K562 (cell line): Measurements from ENCODE around the gene OTOG. TPM values are rescaled to one million over a fixed set of nuclear protein-coding genes. Genes with fewer than 3 reads are reported as not detected.

Source experiments
- ATAC-seq: fragments of 200-7000 bp; cut with Tn5 transposase; 3 replicates; pipeline ENCODE4 v1.9.1; 2020; ENCODE audit warnings: moderate library complexity
- BruUV-seq: library from RNA; stranded (reverse); fragments of 400-500 nt; replicated peaks from 2 replicates; lab custom pipeline; 2021; lab: Mats Ljungman, UMichigan
- CTCF ChIA-PET: fragments of 300-600 bp; formaldehyde crosslinking; extraction: SDS; loops from one replicate; lab custom pipeline; 2021; ENCODE audit warnings: low intra/inter-chr PET ratio; lab: Yijun Ruan, JAX
- POLR2A ChIA-PET: fragments of 300-600, 350-650 bp; sonication (Branson Sonifier 250); formaldehyde crosslinking; extraction: SDS; loops from one replicate; lab custom pipeline; 2021; ENCODE audit warnings: antibody characterized with exemption, inconsistent platforms; lab: Yijun Ruan, JAX
- DNase-seq, 4 experiments: peaks; one replicate each; pipeline versions ENCODE4 v3.0.0 to v3.0.0-alpha.2; 2011 to 2018; ENCODE audit warnings: low spot score in 3 of 4, mixed read lengths in 3 of 4; ENCODE audit errors: extremely low read depth in 1 of 4
- FAIRE-seq: peaks from 2 replicates; lab custom pipeline; 2011; peaks lifted over from hg19 to GRCh38; lab: Jason Lieb, UNC
- H2AFZ ChIP-seq: 2 replicates; pipeline ENCODE4 v1.6.0; 2011; ENCODE audit warnings: low read depth, low read length, control low read depth, inconsistent platforms
- H3K27ac ChIP-seq: fragments of 200-600 bp; 3 replicates; pipeline ENCODE4 v1.8.0; 2011; ENCODE audit warnings: low read depth, mild to moderate bottlenecking, control low read depth, inconsistent platforms, low read length, moderate library complexity, mixed read lengths; ENCODE audit errors: extremely low read depth
- H3K27me3 ChIP-seq, 2 experiments: fragments of 300-600 bp in 1 of 2; 2 replicates in 1 of 2; 3 replicates in 1 of 2; pipeline versions ENCODE4 v1.6.0 to v1.8.0; 2011; ENCODE audit warnings: inconsistent platforms in 2 of 2, low read length in 2 of 2, mild to moderate bottlenecking in 1 of 2, mixed read lengths in 1 of 2, moderate library complexity in 1 of 2; ENCODE audit not compliant: control insufficient read depth in 2 of 2, insufficient read depth in 2 of 2
- H3K36me3 ChIP-seq: fragments of 300-600 bp; 3 replicates; pipeline ENCODE4 v1.8.0; 2011; ENCODE audit warnings: mild to moderate bottlenecking, low read length, inconsistent platforms; ENCODE audit not compliant: control insufficient read depth, insufficient read depth
- H3K4me1 ChIP-seq, 2 experiments: fragments of 200-600 bp in 1 of 2; replicated peaks in 1 of 2; 2 replicates in 1 of 2; 3 replicates in 1 of 2; pipeline versions ENCODE4 v1.5.1 to v1.8.0; 2011; ENCODE audit warnings: inconsistent platforms in 2 of 2, low read length in 2 of 2, mild to moderate bottlenecking in 1 of 2, mixed read lengths in 1 of 2, moderate library complexity in 1 of 2; ENCODE audit not compliant: control insufficient read depth in 2 of 2, insufficient read depth in 2 of 2
- H3K4me2 ChIP-seq: 2 replicates; pipeline ENCODE4 v1.6.1; 2011; ENCODE audit warnings: low read length, control low read depth, inconsistent platforms, mixed read lengths; ENCODE audit not compliant: insufficient read depth
- H3K4me3 ChIP-seq: fragments of 200-600 bp; sonication (generic), shearing (Covaris generic); 2 replicates; pipeline ENCODE4 v1.5.1; 2016; ENCODE audit warnings: control low read depth, inconsistent platforms
- H3K79me2 ChIP-seq: fragments of 200-600 bp; 3 replicates; pipeline ENCODE4 v1.8.0; 2011; ENCODE audit warnings: low read length, inconsistent platforms; ENCODE audit not compliant: control insufficient read depth, insufficient read depth
- H3K9ac ChIP-seq, 2 experiments: 2 replicates each; pipeline versions ENCODE4 v1.6.0 to v1.6.1; 2011; ENCODE audit warnings: low read depth in 2 of 2, low read length in 2 of 2, control low read depth in 1 of 2, inconsistent platforms in 1 of 2, mild to moderate bottlenecking in 1 of 2, mixed read lengths in 1 of 2; ENCODE audit not compliant: insufficient read depth in 1 of 2
- H3K9me1 ChIP-seq: one replicate; pipeline ENCODE4 v1.6.0; 2011; ENCODE audit warnings: inconsistent platforms, mild to moderate bottlenecking, low read length, moderate library complexity; ENCODE audit not compliant: control insufficient read depth, insufficient read depth
- H3K9me3 ChIP-seq: replicated peaks from 2 replicates; pipeline ENCODE4 v1.5.1; 2011; ENCODE audit warnings: low read depth, low read length, inconsistent platforms; ENCODE audit not compliant: control insufficient read depth, insufficient read depth
- H4K20me1 ChIP-seq: replicated peaks from 2 replicates; pipeline ENCODE4 v1.6.1; 2011; ENCODE audit warnings: low read length, inconsistent platforms, mixed read lengths; ENCODE audit not compliant: control insufficient read depth, insufficient read depth
- GTF2F1 ChIP-seq: IDR thresholded peaks from 2 replicates; pipeline ENCODE4 v1.6.1; 2011; ENCODE audit warnings: low read depth, low read length, improper control_type of control experiment
- SRSF7 ChIP-seq: fragments of 200-400 bp; formaldehyde crosslinking; optimal IDR thresholded peaks from 2 replicates; pipeline ENCODE3; 2017; ENCODE audit warnings: mild to moderate bottlenecking, low read depth, low read length
- U2AF1 ChIP-seq: fragments of 200-400 bp; formaldehyde crosslinking; optimal IDR thresholded peaks from 2 replicates; pipeline ENCODE3; 2017; ENCODE audit warnings: mild to moderate bottlenecking, low read depth, low read length, moderate library complexity
- ZFPM2 ChIP-seq: fragments of 250-450 bp; sonication (Bioruptor Pico); IDR thresholded peaks from 2 replicates; pipeline ENCODE4 v1.5.1; 2022; ENCODE audit warnings: mild to moderate bottlenecking
- ZNF174 ChIP-seq: fragments of 250-450 bp; sonication (Bioruptor Pico); IDR thresholded peaks from 2 replicates; pipeline ENCODE4 v1.4.0; 2020; ENCODE audit warnings: mild to moderate bottlenecking
- WGBS: fragments of 100-300 bp; shearing (Covaris generic); methylation state at CpG from one replicate; pipeline ENCODE4 v1.1.6; 2016; ENCODE audit warnings: low coverage, mixed read lengths; ENCODE audit not compliant: insufficient coverage; ENCODE audit errors: missing lambda C conversion rate; 5-methylcytosine and 5-hydroxymethylcytosine counted together
- in situ Hi-C: fragments of 300-500 bp; cut with MboI; formaldehyde crosslinking; loops from 4 replicates; pipeline ENCODE4 v1.15.0; 2018; ENCODE audit warnings: inconsistent platforms, mixed read lengths
- intact Hi-C: fragments of 100-400 bp; cut with micrococcal nuclease; formaldehyde crosslinking; loops from 2 replicates; pipeline ENCODE4 v1.14.2; 2022
- polyA plus RNA-seq, 8 experiments: library from polyadenylated mRNA; depleted of rRNA in 4 of 8; stranded (reverse) in 5 of 8; unstranded in 3 of 8; fragments of >200 nt; fragmentation: Nextera tagmentation in 2 of 8; fragmentation: Illumina TruSeq in 1 of 8; extraction: Ambion mirVana in 2 of 8; extraction: Trizol in 1 of 8; gene quantifications; 2 replicates each; pipeline versions ENCODE4 v1.2.1 to v1.2.3, GENCODE V29; 2011 to 2014; ENCODE audit warnings: inconsistent platforms in 1 of 8, missing spikeins in 1 of 8
- total RNA-seq, 7 experiments: library from RNA; depleted of rRNA in 6 of 7; stranded (reverse); fragments of >200 nt in 6 of 7; fragmentation: Illumina TruSeq in 2 of 7; extraction: Trizol in 2 of 7; gene quantifications; 2 replicates each; pipeline versions ENCODE4 v1.2.1 to v1.2.3, GENCODE V29; 2011 to 2021; ENCODE audit warnings: low replicate concordance in 1 of 7
- TF ChIP-seq, protein P1 (sequence below), 2 experiments: fragments of 450-650 bp; IDR thresholded peaks; 2 replicates each; pipeline ENCODE4 v1.6.1; 2016; ENCODE audit warnings: mild to moderate bottlenecking in 2 of 2, borderline replicate concordance in 1 of 2, low read depth in 1 of 2, moderate library complexity in 1 of 2
- TF ChIP-seq, protein P2 (sequence below), 2 experiments: fragments of 450-650 bp in 1 of 2; IDR thresholded peaks; 2 replicates each; pipeline ENCODE4 v1.6.1; 2011 to 2017; ENCODE audit warnings: low read depth in 2 of 2, antibody characterized with exemption in 1 of 2, borderline replicate concordance in 1 of 2, low read length in 1 of 2, mild to moderate bottlenecking in 1 of 2, mixed read lengths in 1 of 2; ENCODE audit not compliant: control insufficient read depth in 1 of 2

Gene OTOG
- total and polyA plus RNA-seq, 9 of the 15 experiments (the other 6 are each of a cell fraction or from before 2014, with no cell fraction given), result not detected

DNA sequence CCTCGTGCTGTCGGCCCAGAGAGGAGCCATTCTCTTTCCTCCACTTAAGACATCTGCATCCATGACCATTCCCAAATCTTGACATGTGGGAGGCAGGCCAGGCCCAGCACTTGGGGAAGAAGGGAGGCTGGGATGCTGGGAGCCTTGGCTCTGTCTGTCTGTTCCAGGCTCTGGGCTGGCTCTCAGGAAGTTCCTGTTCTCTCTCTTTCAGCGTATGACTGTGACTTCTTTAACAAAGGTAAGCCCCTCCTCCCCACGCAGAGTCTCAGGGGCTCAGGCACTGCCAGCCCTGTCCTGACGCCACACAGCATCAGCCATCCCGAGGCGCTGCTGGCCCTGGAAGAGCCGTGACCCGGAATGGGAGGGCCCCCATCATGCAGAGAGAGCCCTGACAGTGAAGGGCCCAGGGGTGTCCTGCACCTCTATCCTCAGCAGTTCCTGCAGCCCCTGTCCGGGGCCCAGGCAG is 52.4 kb downstream of the OTOG start:
- BruUV-seq, result no TSS peak
- no peak for ATAC-seq
- H3K4me2 ChIP-seq, result no peak overlapping the region
- H3K79me2 ChIP-seq, result no peaks in the 10 kb centered on the region
- H3K9me1 ChIP-seq, result no peaks in the 10 kb centered on the region
- no peak for FAIRE-seq
- H3K4me3 ChIP-seq, result no peak overlapping the region
- intact Hi-C loops (loop anchor here (1.0 to 2.0 kb wide), 2 partner anchors 123 to 380 kb away; no protein-coding TSS in a partner anchor), in situ Hi-C loops (loop anchor here (5.0 kb wide), 1 partner anchor 378 kb away; no protein-coding TSS in a partner anchor)
- 0% methylated on average over 10 of the region's 10 CpGs for WGBS
- POLR2A ChIA-PET, result interaction anchor here (0.7 to 1.6 kb wide), 3 partner anchors 17 to 139 kb away, joined by 3 to 7 read pairs (median 4); no protein-coding TSS in a partner anchor
- TF ChIP-seq, protein P1, sequence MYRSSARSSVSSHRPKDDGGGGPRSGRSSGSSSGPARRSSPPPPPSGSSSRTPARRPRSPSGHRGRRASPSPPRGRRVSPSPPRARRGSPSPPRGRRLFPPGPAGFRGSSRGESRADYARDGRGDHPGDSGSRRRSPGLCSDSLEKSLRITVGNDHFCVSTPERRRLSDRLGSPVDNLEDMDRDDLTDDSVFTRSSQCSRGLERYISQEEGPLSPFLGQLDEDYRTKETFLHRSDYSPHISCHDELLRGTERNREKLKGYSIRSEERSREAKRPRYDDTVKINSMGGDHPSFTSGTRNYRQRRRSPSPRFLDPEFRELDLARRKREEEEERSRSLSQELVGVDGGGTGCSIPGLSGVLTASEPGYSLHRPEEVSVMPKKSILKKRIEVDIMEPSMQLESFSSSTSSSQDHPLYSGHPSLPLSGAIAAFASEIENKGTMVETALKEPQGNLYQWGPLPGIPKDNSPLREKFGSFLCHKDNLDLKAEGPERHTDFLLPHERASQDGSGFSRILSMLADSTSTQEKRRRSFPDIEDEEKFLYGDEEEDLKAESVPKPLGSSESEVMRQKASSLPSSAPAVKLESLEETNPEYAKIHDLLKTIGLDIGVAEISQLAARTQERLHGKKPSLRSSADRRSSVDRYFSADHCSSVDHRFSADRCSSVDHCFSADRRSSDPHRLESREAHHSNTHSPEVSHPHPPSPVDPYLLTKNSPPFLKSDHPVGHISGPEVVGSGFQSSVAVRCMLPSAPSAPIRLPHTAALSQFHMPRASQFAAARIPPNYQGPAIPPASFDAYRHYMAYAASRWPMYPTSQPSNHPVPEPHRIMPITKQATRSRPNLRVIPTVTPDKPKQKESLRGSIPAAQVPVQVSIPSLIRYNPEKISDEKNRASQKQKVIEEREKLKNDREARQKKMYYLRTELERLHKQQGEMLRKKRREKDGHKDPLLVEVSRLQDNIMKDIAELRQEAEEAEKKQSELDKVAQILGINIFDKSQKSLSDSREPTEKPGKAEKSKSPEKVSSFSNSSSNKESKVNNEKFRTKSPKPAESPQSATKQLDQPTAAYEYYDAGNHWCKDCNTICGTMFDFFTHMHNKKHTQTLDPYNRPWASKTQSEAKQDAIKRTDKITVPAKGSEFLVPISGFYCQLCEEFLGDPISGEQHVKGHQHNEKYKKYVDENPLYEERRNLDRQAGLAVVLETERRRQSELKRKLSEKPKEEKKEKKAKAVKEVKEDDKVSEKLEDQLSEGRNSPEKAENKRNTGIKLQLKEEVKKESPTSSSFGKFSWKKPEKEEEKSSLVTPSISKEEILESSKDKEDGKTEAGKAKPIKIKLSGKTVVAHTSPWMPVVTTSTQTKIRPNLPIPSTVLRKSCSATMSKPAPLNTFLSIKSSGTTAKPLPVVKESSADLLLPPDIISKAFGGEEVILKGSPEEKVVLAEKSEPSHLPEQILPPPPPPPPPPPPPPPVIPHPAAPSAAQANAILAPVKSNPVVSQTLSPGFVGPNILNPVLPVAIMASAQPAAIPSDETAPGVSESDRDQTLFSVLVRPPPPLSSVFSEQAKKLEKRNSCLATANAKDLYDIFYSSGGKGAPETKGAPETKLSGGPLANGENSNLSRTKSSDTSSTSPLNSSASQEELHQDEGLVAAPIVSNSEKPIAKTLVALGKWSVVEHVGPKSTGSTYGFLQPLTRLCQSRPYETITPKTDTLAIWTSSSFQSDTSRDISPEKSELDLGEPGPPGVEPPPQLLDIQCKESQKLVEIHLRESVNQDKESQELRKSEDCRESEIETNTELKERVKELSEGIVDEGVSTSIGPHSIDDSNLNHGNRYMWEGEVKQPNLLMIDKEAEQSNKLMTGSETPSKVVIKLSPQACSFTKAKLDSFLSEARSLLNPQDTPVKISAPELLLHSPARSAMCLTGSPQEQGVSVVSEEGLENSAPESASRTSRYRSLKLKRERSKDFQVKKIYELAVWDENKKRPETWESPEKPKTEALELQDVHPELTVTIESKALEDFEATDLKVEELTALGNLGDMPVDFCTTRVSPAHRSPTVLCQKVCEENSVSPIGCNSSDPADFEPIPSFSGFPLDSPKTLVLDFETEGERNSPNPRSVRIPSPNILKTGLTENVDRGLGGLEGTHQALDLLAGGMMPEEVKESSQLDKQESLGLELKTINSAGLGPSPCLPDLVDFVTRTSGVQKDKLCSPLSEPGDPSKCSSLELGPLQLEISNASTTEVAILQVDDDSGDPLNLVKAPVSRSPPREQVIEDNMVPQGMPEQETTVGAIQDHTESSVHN (IDR thresholded peaks at IDR 0.05; ENCODE audit: borderline replicate concordance in 1 of 2, low read depth in 1 of 2), result no peak
- TF ChIP-seq U2AF1 (no peak), ZFPM2 (CRISPR knock-in tag) (no peak), ZNF174 (no peak), GTF2F1 (no peak), SRSF7 (no peak)
- TF ChIP-seq, protein P2, sequence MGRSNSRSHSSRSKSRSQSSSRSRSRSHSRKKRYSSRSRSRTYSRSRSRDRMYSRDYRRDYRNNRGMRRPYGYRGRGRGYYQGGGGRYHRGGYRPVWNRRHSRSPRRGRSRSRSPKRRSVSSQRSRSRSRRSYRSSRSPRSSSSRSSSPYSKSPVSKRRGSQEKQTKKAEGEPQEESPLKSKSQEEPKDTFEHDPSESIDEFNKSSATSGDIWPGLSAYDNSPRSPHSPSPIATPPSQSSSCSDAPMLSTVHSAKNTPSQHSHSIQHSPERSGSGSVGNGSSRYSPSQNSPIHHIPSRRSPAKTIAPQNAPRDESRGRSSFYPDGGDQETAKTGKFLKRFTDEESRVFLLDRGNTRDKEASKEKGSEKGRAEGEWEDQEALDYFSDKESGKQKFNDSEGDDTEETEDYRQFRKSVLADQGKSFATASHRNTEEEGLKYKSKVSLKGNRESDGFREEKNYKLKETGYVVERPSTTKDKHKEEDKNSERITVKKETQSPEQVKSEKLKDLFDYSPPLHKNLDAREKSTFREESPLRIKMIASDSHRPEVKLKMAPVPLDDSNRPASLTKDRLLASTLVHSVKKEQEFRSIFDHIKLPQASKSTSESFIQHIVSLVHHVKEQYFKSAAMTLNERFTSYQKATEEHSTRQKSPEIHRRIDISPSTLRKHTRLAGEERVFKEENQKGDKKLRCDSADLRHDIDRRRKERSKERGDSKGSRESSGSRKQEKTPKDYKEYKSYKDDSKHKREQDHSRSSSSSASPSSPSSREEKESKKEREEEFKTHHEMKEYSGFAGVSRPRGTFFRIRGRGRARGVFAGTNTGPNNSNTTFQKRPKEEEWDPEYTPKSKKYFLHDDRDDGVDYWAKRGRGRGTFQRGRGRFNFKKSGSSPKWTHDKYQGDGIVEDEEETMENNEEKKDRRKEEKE (IDR thresholded peaks at IDR 0.05; ENCODE audit: borderline replicate concordance in 1 of 2, control insufficient read depth in 1 of 2, low read depth in 2 of 2, low read length in 1 of 2), result no peak
- H4K20me1 ChIP-seq, result peaks cover 7% of the 10 kb centered on the region; the same call in 1 of the 2 replicates
- CTCF ChIA-PET, result interaction anchor here (2.1 kb wide), 1 partner anchor 131 kb away, joined by 10 read pairs; no protein-coding TSS in a partner anchor
- H3K9ac ChIP-seq, result no peak overlapping the region
- no peak overlapping the region for H3K27ac ChIP-seq
- H3K9me3 ChIP-seq, result no peaks in the 10 kb centered on the region
- H2AFZ ChIP-seq, result no peak overlapping the region
- peaks cover 0 to 16% of the 10 kb centered on the region in 2 experiments; a peak in 3 of 5 replicates for H3K27me3 ChIP-seq
- H3K4me1 ChIP-seq, result no peaks in the 10 kb centered on the region
- no peak for DNase-seq
- no peaks in the 10 kb centered on the region for H3K36me3 ChIP-seq
